Osteocyte (in vitro differentiated cells): ENCODE data around the gene OLFML2B. TPM values are rescaled to one million over a fixed set of nuclear protein-coding genes. Genes with fewer than 3 reads are reported as not detected.
A peak's percentile ranks its signal among the peaks of the same experiment; 100 is the strongest.

Experiments
- DNase-seq: peaks from one replicate; pipeline ENCODE4 v3.0.0; 2021; ENCODE audit warnings: mixed read lengths; ENCODE audit not compliant: unreplicated experiment; ENCODE audit errors: extremely low spot score
- H3K27ac Mint-ChIP-seq: one replicate; pipeline ENCODE4 v1.8.0; 2021; ENCODE audit warnings: mild to moderate bottlenecking, mixed read lengths; ENCODE audit not compliant: unreplicated experiment
- H3K27me3 Mint-ChIP-seq: one replicate; pipeline ENCODE4 v1.8.0; 2021; ENCODE audit warnings: mixed read lengths; ENCODE audit not compliant: unreplicated experiment
- H3K36me3 Mint-ChIP-seq: one replicate; pipeline ENCODE4 v1.8.0; 2021; ENCODE audit warnings: mixed read lengths; ENCODE audit not compliant: unreplicated experiment
- H3K4me1 Mint-ChIP-seq: one replicate; pipeline ENCODE4 v1.8.0; 2021; ENCODE audit warnings: mixed read lengths; ENCODE audit not compliant: unreplicated experiment
- H3K4me3 Mint-ChIP-seq: one replicate; pipeline ENCODE4 v1.8.0; 2021; ENCODE audit warnings: mild to moderate bottlenecking, moderate library complexity, mixed read lengths; ENCODE audit not compliant: unreplicated experiment
- H3K9me3 Mint-ChIP-seq: one replicate; pipeline ENCODE4 v1.8.0; 2021; ENCODE audit warnings: mixed read lengths; ENCODE audit not compliant: unreplicated experiment
- total RNA-seq: library from RNA; stranded (reverse); gene quantifications from 2 replicates; pipeline ENCODE4 v1.2.1, GENCODE V29; 2021
- TF ChIP-seq, protein P1 (sequence below): fragments of 200-600 bp; sonication (generic); IDR thresholded peaks from 2 replicates; pipeline ENCODE4 v1.5.0; 2021; ENCODE audit warnings: antibody characterized with exemption, mild to moderate bottlenecking, moderate library complexity

Gene OLFML2B
- total RNA-seq, 1 donor from 2014 or later, result 66.7 TPM

DNA sequence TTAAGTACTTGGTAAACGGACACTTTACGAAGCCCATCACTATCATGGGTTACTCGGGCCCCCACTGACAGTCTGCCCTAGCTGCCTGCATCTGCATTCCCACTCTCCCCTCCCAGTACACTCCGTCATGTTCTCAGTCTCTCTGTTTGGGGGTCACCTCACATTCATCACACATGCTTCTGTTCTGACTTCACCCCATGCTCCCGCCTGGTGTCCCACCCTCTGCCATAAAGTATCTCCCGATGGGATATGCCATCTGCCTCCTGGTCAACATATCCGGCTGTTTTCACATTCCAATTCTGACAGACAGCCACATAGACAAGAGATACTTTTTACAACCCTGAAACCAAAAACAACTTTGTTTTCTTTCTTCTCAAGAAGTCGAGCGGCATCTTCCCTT, 1.0 kb downstream of the OLFML2B start:
- no peak for DNase-seq
- Mint-ChIP-seq H3K27me3 (no peaks in the 10 kb centered on the region), H3K9me3 (peaks cover 9% of the 10 kb centered on the region), H3K4me3 (peak overlapping the region; percentile 93), H3K36me3 (peaks cover 17% of the 10 kb centered on the region), H3K27ac (peak overlapping the region; percentile 84), H3K4me1 (peaks cover 50% of the 10 kb centered on the region)
- TF ChIP-seq, protein P1, sequence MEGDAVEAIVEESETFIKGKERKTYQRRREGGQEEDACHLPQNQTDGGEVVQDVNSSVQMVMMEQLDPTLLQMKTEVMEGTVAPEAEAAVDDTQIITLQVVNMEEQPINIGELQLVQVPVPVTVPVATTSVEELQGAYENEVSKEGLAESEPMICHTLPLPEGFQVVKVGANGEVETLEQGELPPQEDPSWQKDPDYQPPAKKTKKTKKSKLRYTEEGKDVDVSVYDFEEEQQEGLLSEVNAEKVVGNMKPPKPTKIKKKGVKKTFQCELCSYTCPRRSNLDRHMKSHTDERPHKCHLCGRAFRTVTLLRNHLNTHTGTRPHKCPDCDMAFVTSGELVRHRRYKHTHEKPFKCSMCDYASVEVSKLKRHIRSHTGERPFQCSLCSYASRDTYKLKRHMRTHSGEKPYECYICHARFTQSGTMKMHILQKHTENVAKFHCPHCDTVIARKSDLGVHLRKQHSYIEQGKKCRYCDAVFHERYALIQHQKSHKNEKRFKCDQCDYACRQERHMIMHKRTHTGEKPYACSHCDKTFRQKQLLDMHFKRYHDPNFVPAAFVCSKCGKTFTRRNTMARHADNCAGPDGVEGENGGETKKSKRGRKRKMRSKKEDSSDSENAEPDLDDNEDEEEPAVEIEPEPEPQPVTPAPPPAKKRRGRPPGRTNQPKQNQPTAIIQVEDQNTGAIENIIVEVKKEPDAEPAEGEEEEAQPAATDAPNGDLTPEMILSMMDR, result no peak

DNA sequence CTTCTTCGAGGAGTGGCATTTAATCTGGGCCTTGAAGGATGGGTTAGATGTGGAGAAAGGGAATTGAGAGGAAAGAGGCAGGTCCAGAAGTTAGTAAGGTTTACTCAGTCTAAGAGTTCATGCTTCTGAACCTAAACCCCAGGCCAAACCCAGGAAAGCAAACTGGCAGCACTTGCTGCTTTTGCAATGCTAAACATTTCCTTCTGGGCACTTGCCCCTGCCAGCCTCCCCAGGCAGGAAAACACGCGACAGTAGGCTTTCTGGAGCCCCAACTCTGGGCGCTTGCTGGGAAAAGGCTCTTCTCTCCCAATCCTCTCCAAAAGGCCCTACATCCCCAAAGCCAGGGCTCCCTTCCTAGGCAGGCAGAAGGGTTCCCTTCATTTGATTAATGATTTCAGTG, 2.5 kb downstream of the OLFML2B start:
- peaks cover 50% of the 10 kb centered on the region for H3K4me1 Mint-ChIP-seq
- peak overlapping the region; percentile 84 for H3K27ac Mint-ChIP-seq
- H3K9me3 Mint-ChIP-seq, result no peaks in the 10 kb centered on the region
- TF ChIP-seq, protein P1, result no peak
- no peak for DNase-seq
- no peaks in the 10 kb centered on the region for H3K27me3 Mint-ChIP-seq
- H3K4me3 Mint-ChIP-seq, result peak overlapping the region; percentile 93
- peaks cover 32% of the 10 kb centered on the region for H3K36me3 Mint-ChIP-seq

DNA sequence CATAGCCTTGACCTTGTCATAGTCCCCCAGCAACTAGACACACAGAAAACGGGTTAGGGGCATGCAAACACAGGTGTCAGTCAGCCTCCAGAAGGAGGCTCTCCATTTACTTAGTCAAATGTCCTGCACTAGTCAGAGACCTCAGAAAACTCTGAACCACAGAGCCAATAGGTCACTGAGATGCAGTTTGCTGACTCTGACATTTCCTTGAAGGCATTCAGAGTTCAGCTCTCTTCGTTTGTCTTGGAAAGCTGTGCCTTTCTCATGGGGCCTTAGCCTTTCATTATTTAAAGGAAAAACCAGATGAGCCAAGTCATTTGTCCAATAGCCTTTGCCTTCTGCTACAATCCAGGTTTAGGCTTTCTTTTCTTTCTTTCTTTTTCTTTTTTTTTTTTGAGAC, 3.5 kb downstream of the OLFML2B start:
- Mint-ChIP-seq H3K9me3 (no peaks in the 10 kb centered on the region), H3K27me3 (no peaks in the 10 kb centered on the region), H3K27ac (peak overlapping the region; percentile 84), H3K4me1 (peaks cover 50% of the 10 kb centered on the region), H3K4me3 (peak overlapping the region; percentile 93), H3K36me3 (peaks cover 41% of the 10 kb centered on the region)
- TF ChIP-seq, protein P1, result no peak
- DNase-seq, result no peak

DNA sequence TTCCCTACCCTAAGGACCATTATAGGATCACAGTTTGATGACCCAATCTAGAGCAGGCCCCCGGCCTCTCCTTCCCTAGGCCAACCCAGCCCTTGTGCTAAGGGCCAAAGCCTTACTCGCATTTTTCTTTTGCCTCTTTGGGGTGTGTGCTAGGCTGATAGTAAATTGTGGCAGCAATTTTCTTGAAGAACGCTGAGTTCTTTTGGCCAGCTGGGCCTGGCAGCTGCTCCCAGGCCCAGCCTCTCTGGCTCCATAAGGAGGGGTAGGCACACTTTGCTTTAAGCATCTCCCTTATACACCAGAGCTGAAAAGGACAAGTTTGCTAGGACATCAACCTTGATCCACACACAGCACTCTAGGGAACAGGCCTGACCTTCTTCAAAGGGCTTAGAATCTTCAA, 4.2 kb downstream of the OLFML2B start:
- H3K9me3 Mint-ChIP-seq, result no peaks in the 10 kb centered on the region
- peaks cover 46% of the 10 kb centered on the region for H3K36me3 Mint-ChIP-seq
- TF ChIP-seq, protein P1, result no peak
- H3K4me3 Mint-ChIP-seq, result no peak overlapping the region
- peaks cover 49% of the 10 kb centered on the region for H3K4me1 Mint-ChIP-seq
- H3K27me3 Mint-ChIP-seq, result no peaks in the 10 kb centered on the region
- no peak overlapping the region for H3K27ac Mint-ChIP-seq
- no peak for DNase-seq

DNA sequence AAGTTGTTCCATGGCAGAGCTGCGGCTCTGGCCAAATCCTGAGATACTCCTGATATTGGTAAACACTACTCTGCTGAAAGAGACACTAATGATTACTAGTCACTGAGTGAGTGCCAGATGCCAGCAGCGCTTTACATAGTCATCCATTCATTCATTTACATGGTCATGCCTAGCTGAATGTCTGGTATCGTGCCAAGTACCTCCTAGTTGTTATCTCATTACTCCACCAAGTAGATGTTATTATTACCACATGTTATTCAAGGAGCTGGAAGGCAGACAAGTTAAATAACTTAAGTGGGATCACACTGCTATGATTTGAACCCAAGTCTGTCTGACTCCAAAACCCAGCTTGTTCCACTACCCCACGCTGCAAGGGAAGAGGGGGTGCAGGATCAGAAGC, 4.7 kb downstream of the OLFML2B start:
- H3K9me3 Mint-ChIP-seq, result no peaks in the 10 kb centered on the region
- no peak overlapping the region for H3K27ac Mint-ChIP-seq
- no peak overlapping the region for H3K4me3 Mint-ChIP-seq
- H3K4me1 Mint-ChIP-seq, result peaks cover 46% of the 10 kb centered on the region
- H3K27me3 Mint-ChIP-seq, result no peaks in the 10 kb centered on the region
- TF ChIP-seq, protein P1, result no peak
- H3K36me3 Mint-ChIP-seq, result peaks cover 50% of the 10 kb centered on the region
- no peak for DNase-seq
